HFFc6 (cell line): ENCODE data around the gene ASB3. TPM values are rescaled to one million over a fixed set of nuclear protein-coding genes. Genes with fewer than 3 reads are reported as not detected.

Experiments
- DNase-seq: peaks from one replicate; pipeline ENCODE4 v3.0.0-alpha.2; 2018
- H3K27ac Mint-ChIP-seq: 2 replicates; pipeline ENCODE4 v1.8.0; 2020; ENCODE audit warnings: mild to moderate bottlenecking, mixed read lengths
- H3K27me3 Mint-ChIP-seq: 2 replicates; pipeline ENCODE4 v1.8.0; 2021; ENCODE audit warnings: mild to moderate bottlenecking, moderate library complexity, mixed read lengths; ENCODE audit not compliant: insufficient read depth
- H3K36me3 Mint-ChIP-seq: 2 replicates; pipeline ENCODE4 v1.8.0; 2021; ENCODE audit warnings: low read depth, mixed read lengths
- H3K4me1 Mint-ChIP-seq: 2 replicates; pipeline ENCODE4 v1.8.0; 2020; ENCODE audit warnings: low read depth, mixed read lengths
- H3K4me3 Mint-ChIP-seq: 2 replicates; pipeline ENCODE4 v1.8.0; 2020; ENCODE audit warnings: mild to moderate bottlenecking, moderate library complexity, mixed read lengths
- H3K9me3 Mint-ChIP-seq: 2 replicates; pipeline ENCODE4 v1.8.0; 2020; ENCODE audit warnings: mild to moderate bottlenecking, mixed read lengths
- total RNA-seq, 6 experiments: library from RNA; stranded (reverse); fragmentation: NEBNext Ultra II Directional; extraction: Animal tissue kit (Norgen Biotek cat#: 25700); gene quantifications; 2 replicates in 1 of 6; 3 replicates in 5 of 6; pipeline ENCODE4 v1.2.3, GENCODE V29; 2021
- TF ChIP-seq, protein P1 (sequence below): fragments of 200-600 bp; sonication (generic); IDR thresholded peaks from 2 replicates; pipeline ENCODE4 v1.5.0; 2021; ENCODE audit warnings: antibody characterized with exemption, mild to moderate bottlenecking

The ASB3 gene
- total RNA-seq, 6 experiments from 2014 or later = 15.7 to 22.0 (median 17.3) TPM

GRCh38 chr2:53646788-53647187, 140.0 kb downstream of the ASB3 start:
- H3K36me3 Mint-ChIP-seq = peaks cover under 1% of the 10 kb centered on the region; the same call in 1 of the 2 replicates
- no peak overlapping the region for H3K4me3 Mint-ChIP-seq
- TF ChIP-seq, protein P1, sequence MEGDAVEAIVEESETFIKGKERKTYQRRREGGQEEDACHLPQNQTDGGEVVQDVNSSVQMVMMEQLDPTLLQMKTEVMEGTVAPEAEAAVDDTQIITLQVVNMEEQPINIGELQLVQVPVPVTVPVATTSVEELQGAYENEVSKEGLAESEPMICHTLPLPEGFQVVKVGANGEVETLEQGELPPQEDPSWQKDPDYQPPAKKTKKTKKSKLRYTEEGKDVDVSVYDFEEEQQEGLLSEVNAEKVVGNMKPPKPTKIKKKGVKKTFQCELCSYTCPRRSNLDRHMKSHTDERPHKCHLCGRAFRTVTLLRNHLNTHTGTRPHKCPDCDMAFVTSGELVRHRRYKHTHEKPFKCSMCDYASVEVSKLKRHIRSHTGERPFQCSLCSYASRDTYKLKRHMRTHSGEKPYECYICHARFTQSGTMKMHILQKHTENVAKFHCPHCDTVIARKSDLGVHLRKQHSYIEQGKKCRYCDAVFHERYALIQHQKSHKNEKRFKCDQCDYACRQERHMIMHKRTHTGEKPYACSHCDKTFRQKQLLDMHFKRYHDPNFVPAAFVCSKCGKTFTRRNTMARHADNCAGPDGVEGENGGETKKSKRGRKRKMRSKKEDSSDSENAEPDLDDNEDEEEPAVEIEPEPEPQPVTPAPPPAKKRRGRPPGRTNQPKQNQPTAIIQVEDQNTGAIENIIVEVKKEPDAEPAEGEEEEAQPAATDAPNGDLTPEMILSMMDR = no peak
- no peak for DNase-seq
- no peaks in the 10 kb centered on the region for H3K27me3 Mint-ChIP-seq
- H3K27ac Mint-ChIP-seq = no peak overlapping the region
- H3K9me3 Mint-ChIP-seq = no peaks in the 10 kb centered on the region
- H3K4me1 Mint-ChIP-seq = peaks cover 10% of the 10 kb centered on the region; the same call in 1 of the 2 replicates

- DNase-seq = no peak
- H3K36me3 Mint-ChIP-seq = no peaks in the 10 kb centered on the region
- H3K9me3 Mint-ChIP-seq = peaks cover 4% of the 10 kb centered on the region; the same call in 1 of the 2 replicates
- H3K27me3 Mint-ChIP-seq = peaks cover 3% of the 10 kb centered on the region; the same call in 1 of the 2 replicates
- H3K27ac Mint-ChIP-seq = no peak overlapping the region
- no peak overlapping the region for H3K4me3 Mint-ChIP-seq
- TF ChIP-seq, protein P1 = no peak
- peaks cover 42% of the 10 kb centered on the region for H3K4me1 Mint-ChIP-seq
These were observed 145.5 kb downstream of the ASB3 start for GRCh38 chr2:53641290-53641689.

- Mint-ChIP-seq H3K27me3 (peaks cover 3% of the 10 kb centered on the region), H3K4me1 (peaks cover 45% of the 10 kb centered on the region), H3K36me3 (no peaks in the 10 kb centered on the region), H3K4me3 (no peak overlapping the region), H3K27ac (no peak overlapping the region; the same call in 1 of the 2 replicates), H3K9me3 (peaks cover 4% of the 10 kb centered on the region; the same call in 1 of the 2 replicates)
- peak; percentile 8 for DNase-seq
- TF ChIP-seq, protein P1 = no peak
These were observed 146.3 kb downstream of the ASB3 start for GRCh38 chr2:53640466-53640865.

DNA sequence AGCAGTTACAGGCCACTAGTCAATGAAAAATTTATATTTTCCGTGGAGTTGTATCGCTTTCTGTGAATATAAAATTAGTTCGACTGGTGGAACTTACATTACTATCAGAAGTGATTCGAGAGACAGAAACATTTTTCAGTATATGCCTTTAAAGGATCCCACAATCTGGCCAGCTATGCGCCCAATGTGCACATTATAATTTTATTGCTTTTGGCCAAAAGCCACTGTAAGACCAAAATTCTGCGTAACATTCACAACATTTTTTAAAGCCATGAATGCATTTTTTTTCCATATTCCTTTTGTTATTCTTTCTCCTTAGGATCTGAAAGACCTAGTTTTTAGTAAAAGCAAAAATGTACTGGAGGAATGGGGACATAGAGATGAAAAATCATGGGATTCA, 150.2 kb downstream of the ASB3 start:
- TF ChIP-seq, protein P1 = no peak
- peaks cover 5% of the 10 kb centered on the region for H3K27me3 Mint-ChIP-seq
- H3K36me3 Mint-ChIP-seq = no peaks in the 10 kb centered on the region; the same call in 1 of the 2 replicates
- H3K4me3 Mint-ChIP-seq = peak overlapping the region; percentile 0; the same call in 1 of the 2 replicates
- DNase-seq = peak; percentile 27
- peak overlapping the region; percentile 3; the same call in 1 of the 2 replicates for H3K27ac Mint-ChIP-seq
- H3K4me1 Mint-ChIP-seq = peaks cover 67% of the 10 kb centered on the region
- peaks cover 4% of the 10 kb centered on the region; the same call in 1 of the 2 replicates for H3K9me3 Mint-ChIP-seq

GRCh38 chr2:53636109-53636508, 150.6 kb downstream of the ASB3 start:
- Mint-ChIP-seq H3K27me3 (peaks cover 5% of the 10 kb centered on the region), H3K9me3 (peaks cover 4% of the 10 kb centered on the region; the same call in 1 of the 2 replicates), H3K4me1 (peaks cover 65% of the 10 kb centered on the region), H3K4me3 (no peak overlapping the region), H3K36me3 (no peaks in the 10 kb centered on the region; the same call in 1 of the 2 replicates), H3K27ac (no peak overlapping the region)
- TF ChIP-seq, protein P1 = no peak
- DNase-seq = no peak
